Measurements from ENCODE around the gene LAMA2.

DNA sequence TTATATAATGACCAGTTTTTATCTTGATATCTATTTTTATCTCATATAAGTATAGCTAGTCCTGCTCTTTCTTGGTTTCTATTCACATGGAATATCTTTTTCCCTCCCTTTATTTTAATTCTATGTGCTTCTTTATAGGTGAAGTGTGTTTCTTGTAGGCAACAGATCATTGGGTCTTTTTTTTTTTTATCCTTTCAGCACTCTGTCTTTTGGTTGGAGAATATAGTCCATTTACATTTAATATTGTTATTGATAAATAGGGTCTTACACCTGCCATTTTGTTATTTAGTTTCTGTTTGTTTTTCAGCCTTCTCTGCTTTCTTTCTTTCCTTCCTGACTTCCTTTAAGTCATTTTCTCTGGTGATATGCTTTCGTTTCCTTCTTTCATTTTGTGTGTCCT lies 22.2 kb upstream of the LAMA2 start:
- TF ChIP-seq POLR2AphosphoS5 (IDR thresholded peaks at IDR 0.05; ENCODE audit: low read depth): no peak
- no peak for TF ChIP-seq EZH2 (IDR thresholded peaks at IDR 0.05; ENCODE audit: low read depth, unreplicated experiment)
- TF ChIP-seq, protein P1, sequence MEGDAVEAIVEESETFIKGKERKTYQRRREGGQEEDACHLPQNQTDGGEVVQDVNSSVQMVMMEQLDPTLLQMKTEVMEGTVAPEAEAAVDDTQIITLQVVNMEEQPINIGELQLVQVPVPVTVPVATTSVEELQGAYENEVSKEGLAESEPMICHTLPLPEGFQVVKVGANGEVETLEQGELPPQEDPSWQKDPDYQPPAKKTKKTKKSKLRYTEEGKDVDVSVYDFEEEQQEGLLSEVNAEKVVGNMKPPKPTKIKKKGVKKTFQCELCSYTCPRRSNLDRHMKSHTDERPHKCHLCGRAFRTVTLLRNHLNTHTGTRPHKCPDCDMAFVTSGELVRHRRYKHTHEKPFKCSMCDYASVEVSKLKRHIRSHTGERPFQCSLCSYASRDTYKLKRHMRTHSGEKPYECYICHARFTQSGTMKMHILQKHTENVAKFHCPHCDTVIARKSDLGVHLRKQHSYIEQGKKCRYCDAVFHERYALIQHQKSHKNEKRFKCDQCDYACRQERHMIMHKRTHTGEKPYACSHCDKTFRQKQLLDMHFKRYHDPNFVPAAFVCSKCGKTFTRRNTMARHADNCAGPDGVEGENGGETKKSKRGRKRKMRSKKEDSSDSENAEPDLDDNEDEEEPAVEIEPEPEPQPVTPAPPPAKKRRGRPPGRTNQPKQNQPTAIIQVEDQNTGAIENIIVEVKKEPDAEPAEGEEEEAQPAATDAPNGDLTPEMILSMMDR (conservative IDR thresholded peaks at IDR 0.05; ENCODE audit: low read depth in 2 of 2): no peak
